Duodenal mucosa (tissue), 2 donors: ENCODE data around the gene SERPINB11.
"Not testable (repeated sequence)": the region's sequence is repeated elsewhere in the genome, so short reads cannot be mapped to it uniquely, and the experiment has no call there.

ENCODE experiments used
- H3K27ac ChIP-seq: one replicate; pipeline ENCODE4 v1.7.0; 2013; ENCODE audit warnings: low read depth, low read length
- H3K27me3 ChIP-seq, 2 donors: one replicate each; pipeline ENCODE4 v1.7.0; 2013; ENCODE audit warnings: low read length in 2 of 2, control low read depth in 1 of 2; ENCODE audit not compliant: insufficient read depth in 2 of 2, control insufficient read depth in 1 of 2
- H3K36me3 ChIP-seq, 2 donors: one replicate each; pipeline ENCODE4 v1.7.0; 2013; ENCODE audit warnings: low read length in 2 of 2, control low read depth in 1 of 2; ENCODE audit not compliant: insufficient read depth in 2 of 2, control insufficient read depth in 1 of 2
- H3K4me1 ChIP-seq, 2 donors: one replicate each; pipeline ENCODE4 v1.7.0; 2013; ENCODE audit warnings: low read length in 2 of 2, control low read depth in 1 of 2; ENCODE audit not compliant: insufficient read depth in 2 of 2, control insufficient read depth in 1 of 2
- H3K4me3 ChIP-seq, 2 donors: one replicate each; pipeline ENCODE4 v1.7.0; 2013; ENCODE audit warnings: low read length in 2 of 2, low read depth in 1 of 2
- H3K9ac ChIP-seq, 2 donors: one replicate each; pipeline ENCODE4 v1.7.0; 2013; ENCODE audit warnings: low read length in 2 of 2, low read depth in 1 of 2
- H3K9me3 ChIP-seq, 2 donors: one replicate each; pipeline ENCODE4 v1.7.0; 2013; ENCODE audit warnings: low read length in 2 of 2, control low read depth in 1 of 2; ENCODE audit not compliant: control insufficient read depth in 1 of 2

SERPINB11 gene

GRCh38 chr18:63702660-63703059 is at the start of gene SERPINB11:
Gene SERPINB11 (plus strand): TSS chr18:63702960. CDS start chr18:63710194, 7,234 bp downstream.
- no peak within 1 kb of the TSS for H3K27ac ChIP-seq
- no peak within 1 kb of the TSS for H3K4me3 ChIP-seq
- H3K9ac ChIP-seq = no peak within 1 kb of the TSS
- H3K9me3 ChIP-seq = no peaks in the 10 kb centered on the region
- H3K27me3 ChIP-seq = no peaks in the 10 kb centered on the region
- no peaks in the 10 kb centered on the region for H3K36me3 ChIP-seq
- no peaks in the 10 kb centered on the region for H3K4me1 ChIP-seq

GRCh38 chr18:63658920-63659319 is 43.8 kb upstream of the SERPINB11 start:
- not testable (repeated sequence) for H3K9ac ChIP-seq, H3K4me3 ChIP-seq, H3K9me3 ChIP-seq, H3K27me3 ChIP-seq, H3K4me1 ChIP-seq, H3K27ac ChIP-seq, H3K36me3 ChIP-seq

GRCh38 chr18:63661750-63662149 is 41.0 kb upstream of the SERPINB11 start, which contains the start of gene SERPINB3:
Gene SERPINB3 (minus strand): TSS chr18:63661893. CDS start chr18:63661216, 677 bp downstream.
- H3K27me3 ChIP-seq, H3K4me1 ChIP-seq, H3K36me3 ChIP-seq, H3K9me3 ChIP-seq, H3K9ac ChIP-seq, H3K27ac ChIP-seq, H3K4me3 ChIP-seq: not testable (repeated sequence)

- Histone ChIP-seq H3K9me3 (peaks cover 0 to 2% of the 10 kb centered on the region in 2 donors), H3K4me1 (no peaks in the 10 kb centered on the region), H3K27ac (no peak overlapping the region), H3K4me3 (no peak overlapping the region), H3K36me3 (no peaks in the 10 kb centered on the region), H3K27me3 (no peaks in the 10 kb centered on the region), H3K9ac (no peak overlapping the region)
Observed at GRCh38 chr18:63664571-63664970, 38.2 kb upstream of the SERPINB11 start.

- Histone ChIP-seq H3K27ac (no peak overlapping the region), H3K36me3 (no peaks in the 10 kb centered on the region), H3K9me3 (no peaks in the 10 kb centered on the region), H3K9ac (no peak overlapping the region), H3K4me1 (no peaks in the 10 kb centered on the region), H3K4me3 (no peak overlapping the region), H3K27me3 (no peaks in the 10 kb centered on the region)
Observed at GRCh38 chr18:63676526-63677323, 26.0 kb upstream of the SERPINB11 start.

- Histone ChIP-seq H3K9ac (no peak overlapping the region), H3K9me3 (no peaks in the 10 kb centered on the region), H3K4me1 (no peaks in the 10 kb centered on the region), H3K36me3 (no peaks in the 10 kb centered on the region), H3K27me3 (no peaks in the 10 kb centered on the region), H3K4me3 (no peak overlapping the region), H3K27ac (no peak overlapping the region)
Observed at GRCh38 chr18:63677500-63678225, 25.1 kb upstream of the SERPINB11 start.

- H3K9ac ChIP-seq = no peak overlapping the region
Observed at GRCh38 chr18:63679820-63680606, 22.7 kb upstream of the SERPINB11 start.

GRCh38 chr18:63681449-63682340 is 21.1 kb upstream of the SERPINB11 start:
- Histone ChIP-seq H3K9ac (no peak overlapping the region), H3K4me1 (no peaks in the 10 kb centered on the region), H3K27me3 (no peaks in the 10 kb centered on the region), H3K4me3 (no peak overlapping the region), H3K9me3 (no peaks in the 10 kb centered on the region), H3K36me3 (no peaks in the 10 kb centered on the region), H3K27ac (no peak overlapping the region)

More at GRCh38 chr18:63679820-63680606, 22.7 kb upstream of the SERPINB11 start:
- Histone ChIP-seq H3K9me3 (no peaks in the 10 kb centered on the region), H3K36me3 (no peaks in the 10 kb centered on the region), H3K4me1 (no peaks in the 10 kb centered on the region), H3K27ac (no peak overlapping the region), H3K4me3 (no peak overlapping the region), H3K27me3 (no peaks in the 10 kb centered on the region)

- Histone ChIP-seq H3K9me3 (no peaks in the 10 kb centered on the region), H3K27ac (no peak overlapping the region), H3K27me3 (no peaks in the 10 kb centered on the region), H3K9ac (no peak overlapping the region), H3K4me1 (no peaks in the 10 kb centered on the region), H3K36me3 (no peaks in the 10 kb centered on the region), H3K4me3 (no peak overlapping the region)
Observed at GRCh38 chr18:63683152-63683551, 19.6 kb upstream of the SERPINB11 start.
